Breast epithelium (tissue), 3 donors: Measurements from ENCODE around the gene CMTM8.

Experiments
- CTCF ChIP-seq, 3 donors: fragments of 450-650 bp; IDR thresholded peaks; one replicate each; pipeline ENCODE4 v1.5.1; 2016 to 2017; ENCODE audit warnings: antibody characterized with exemption in 3 of 3, mild to moderate bottlenecking in 3 of 3, moderate library complexity in 3 of 3
- POLR2A ChIP-seq: fragments of 450-650 bp; IDR thresholded peaks from one replicate; pipeline ENCODE4 v1.6.1; 2016; ENCODE audit warnings: antibody characterized with exemption, mild to moderate bottlenecking, moderate library complexity

- TF ChIP-seq POLR2A (no peak), CTCF (IDR thresholded peaks at IDR 0.05) (no peak)
Observed at GRCh38 chr3:32288819-32289218, 50.3 kb downstream of the CMTM8 start.
